HepG2 (cell line): ENCODE data around the gene UXS1.

Source experiments
- ATF7 ChIP-seq, 2 experiments: fragments of 450-650 bp in 1 of 2; sonication (generic) in 1 of 2; formaldehyde crosslinking in 1 of 2; IDR thresholded peaks; 2 replicates each; pipeline versions ENCODE4 v1.4.0 to v1.6.1; 2016 to 2020; ENCODE audit warnings: antibody characterized with exemption in 1 of 2, mild to moderate bottlenecking in 1 of 2, missing genetic modification reagents in 1 of 2
- YY1 ChIP-seq: IDR thresholded peaks from 2 replicates; pipeline ENCODE4 v1.6.1; 2011; ENCODE audit warnings: low read length, low read depth, moderate library complexity, mild to moderate bottlenecking; ENCODE audit not compliant: insufficient read depth, insufficient replicate concordance
- ZBTB2 ChIP-seq: sonication (generic); formaldehyde crosslinking; IDR thresholded peaks from 2 replicates; pipeline ENCODE4 v1.8.0; 2022; ENCODE audit warnings: low read depth, missing genetic modification reagents
- ZNF776 ChIP-seq: sonication (generic); formaldehyde crosslinking; IDR thresholded peaks from 2 replicates; pipeline ENCODE4 v1.4.0; 2020; ENCODE audit warnings: mild to moderate bottlenecking, missing genetic modification reagents
- TF ChIP-seq, protein P1 (sequence below): sonication (generic); formaldehyde crosslinking; IDR thresholded peaks from 2 replicates; pipeline ENCODE4 v1.4.0; 2020; ENCODE audit warnings: mild to moderate bottlenecking, low read depth, missing genetic modification reagents

DNA sequence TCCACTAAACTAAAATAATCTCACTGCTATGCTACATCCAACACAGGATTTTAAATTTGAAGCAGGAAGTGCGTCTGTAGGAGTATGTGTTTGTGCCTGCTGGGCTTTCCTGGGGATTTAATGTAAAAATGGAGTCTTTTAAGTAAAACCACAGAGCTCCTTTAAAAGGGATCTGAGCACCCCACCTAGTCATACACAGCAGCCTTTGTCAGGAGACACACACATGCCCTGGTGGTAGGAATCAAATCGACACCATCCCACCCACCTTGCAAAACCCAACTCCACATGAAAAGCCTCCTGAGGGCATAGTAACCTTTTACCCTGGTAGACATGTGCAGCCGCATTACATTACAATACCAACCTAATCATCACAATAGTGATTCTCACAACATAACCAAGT is 29.1 kb downstream of the UXS1 start:
- TF ChIP-seq ZNF776 (CRISPR knock-in tag) (no peak), ZBTB2 (CRISPR knock-in tag) (no peak), YY1 (no peak), ATF7 (IDR thresholded peaks at IDR 0.05) (no peak), ATF7 (CRISPR knock-in tag; IDR thresholded peaks at IDR 0.05) (no peak)
- TF ChIP-seq, protein P1, sequence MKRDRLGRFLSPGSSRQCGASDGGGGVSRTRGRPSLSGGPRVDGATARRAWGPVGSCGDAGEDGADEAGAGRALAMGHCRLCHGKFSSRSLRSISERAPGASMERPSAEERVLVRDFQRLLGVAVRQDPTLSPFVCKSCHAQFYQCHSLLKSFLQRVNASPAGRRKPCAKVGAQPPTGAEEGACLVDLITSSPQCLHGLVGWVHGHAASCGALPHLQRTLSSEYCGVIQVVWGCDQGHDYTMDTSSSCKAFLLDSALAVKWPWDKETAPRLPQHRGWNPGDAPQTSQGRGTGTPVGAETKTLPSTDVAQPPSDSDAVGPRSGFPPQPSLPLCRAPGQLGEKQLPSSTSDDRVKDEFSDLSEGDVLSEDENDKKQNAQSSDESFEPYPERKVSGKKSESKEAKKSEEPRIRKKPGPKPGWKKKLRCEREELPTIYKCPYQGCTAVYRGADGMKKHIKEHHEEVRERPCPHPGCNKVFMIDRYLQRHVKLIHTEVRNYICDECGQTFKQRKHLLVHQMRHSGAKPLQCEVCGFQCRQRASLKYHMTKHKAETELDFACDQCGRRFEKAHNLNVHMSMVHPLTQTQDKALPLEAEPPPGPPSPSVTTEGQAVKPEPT: no peak
